Measurements from ENCODE around the gene ZNF649.

GRCh38 chr19:51901860-51902259 is 3.0 kb downstream of the ZNF649 start:
- TF ChIP-seq CTCF (IDR thresholded peaks at IDR 0.05) (no peak), POLR2AphosphoS5 (IDR thresholded peaks at IDR 0.05) (no peak), POLR2A (IDR thresholded peaks at IDR 0.05) (no peak), EP300 (IDR thresholded peaks at IDR 0.05) (no peak)
